HEK293 (cell line): ENCODE data around the gene PALM2AKAP2.

ENCODE experiments used
- CTCF ChIA-PET: fragments of 350-600 bp; formaldehyde crosslinking; extraction: SDS; loops from one replicate; lab custom pipeline; 2021; ENCODE audit warnings: antibody characterized with exemption; lab: Yijun Ruan, JAX
- POLR2A ChIA-PET: fragments of 300-600 bp; formaldehyde crosslinking; extraction: SDS; loops from one replicate; lab custom pipeline; 2020; ENCODE audit warnings: antibody characterized with exemption, inconsistent platforms; lab: Yijun Ruan, JAX
- H3K27ac ChIP-seq: fragments of 200-500 bp; sonication (Bioruptor generic); 2 replicates; pipeline ENCODE4 v1.5.1; 2014; ENCODE audit warnings: low read depth, low read length, control low read depth, inconsistent platforms; ENCODE audit errors: extremely low read depth
- H3K36me3 ChIP-seq, 2 experiments: fragments of 200-500 bp in 1 of 2; sonication (Bioruptor generic) in 1 of 2; 1 replicate in 1 of 2; 2 replicates in 1 of 2; pipeline ENCODE4 v1.5.1; 2014 to 2017; ENCODE audit warnings: inconsistent platforms in 2 of 2, low read length in 2 of 2; ENCODE audit not compliant: control insufficient read depth in 2 of 2, insufficient read depth in 1 of 2
- H3K4me1 ChIP-seq: fragments of 200-500 bp; sonication (Bioruptor generic); 2 replicates; pipeline ENCODE4 v1.5.1; 2014; ENCODE audit warnings: mild to moderate bottlenecking, low read length, inconsistent platforms; ENCODE audit not compliant: control insufficient read depth, insufficient read depth
- H3K4me3 ChIP-seq: 2 replicates; pipeline ENCODE4 v1.5.1; 2011; ENCODE audit warnings: low read depth, mild to moderate bottlenecking, control low read depth, low read length, moderate library complexity
- H3K9me3 ChIP-seq: fragments of 200-500 bp; sonication (Bioruptor generic); 2 replicates; pipeline ENCODE4 v1.5.1; 2014; ENCODE audit warnings: low read depth, low read length, inconsistent platforms; ENCODE audit not compliant: control insufficient read depth, insufficient read depth
- HOXC10 ChIP-seq: sonication (generic); formaldehyde crosslinking; IDR thresholded peaks from 2 replicates; pipeline ENCODE4 v1.8.1; 2023; ENCODE audit warnings: mild to moderate bottlenecking, missing genetic modification reagents
- KLF10 ChIP-seq: fragments of 450-650 bp; IDR thresholded peaks from 2 replicates; pipeline ENCODE4 v1.5.1; 2018; ENCODE audit warnings: missing biosample characterization, mild to moderate bottlenecking, missing genetic modification characterization
- KLF9 ChIP-seq: fragments of 450-650 bp; formaldehyde crosslinking; IDR thresholded peaks from 2 replicates; pipeline ENCODE4 v1.5.1; 2016; ENCODE audit warnings: missing biosample characterization, missing genetic modification characterization, low read depth
- MEIS1 ChIP-seq: sonication (generic); formaldehyde crosslinking; IDR thresholded peaks from 2 replicates; pipeline ENCODE4 v1.8.1; 2022; ENCODE audit warnings: missing genetic modification reagents, mild to moderate bottlenecking, borderline replicate concordance
- MZF1 ChIP-seq: fragments of 450-650 bp; formaldehyde crosslinking; IDR thresholded peaks from 2 replicates; pipeline ENCODE4 v1.5.1; 2017; ENCODE audit warnings: missing biosample characterization, missing genetic modification characterization, borderline replicate concordance
- PRDM1 ChIP-seq: fragments of 450-650 bp; formaldehyde crosslinking; IDR thresholded peaks from 2 replicates; pipeline ENCODE4; 2016; ENCODE audit warnings: missing biosample characterization, missing genetic modification characterization
- REPIN1 ChIP-seq: fragments of 450-650 bp; formaldehyde crosslinking; IDR thresholded peaks from 2 replicates; pipeline ENCODE4 v1.5.1; 2017; ENCODE audit warnings: missing biosample characterization, missing genetic modification characterization, low read depth
- SP3 ChIP-seq: fragments of 450-650 bp; formaldehyde crosslinking; IDR thresholded peaks from 2 replicates; pipeline ENCODE4 v1.5.1; 2016; ENCODE audit warnings: missing biosample characterization, missing genetic modification characterization
- ZBTB8A ChIP-seq: fragments of 450-650 bp; formaldehyde crosslinking; IDR thresholded peaks from 2 replicates; pipeline ENCODE4 v1.5.1; 2016; ENCODE audit warnings: missing biosample characterization, missing genetic modification characterization
- ZEB2 ChIP-seq: fragments of 450-650 bp; formaldehyde crosslinking; IDR thresholded peaks from 2 replicates; pipeline ENCODE4 v1.5.1; 2016; ENCODE audit warnings: missing biosample characterization, missing genetic modification characterization
- ZFP41 ChIP-seq: fragments of 450-650 bp; formaldehyde crosslinking; IDR thresholded peaks from 2 replicates; pipeline ENCODE4 v1.5.1; 2016; ENCODE audit warnings: missing biosample characterization, missing genetic modification characterization, borderline replicate concordance
- ZNF114 ChIP-seq: fragments of 450-650 bp; formaldehyde crosslinking; IDR thresholded peaks from 2 replicates; pipeline ENCODE4 v1.5.0; 2017; ENCODE audit warnings: missing biosample characterization, missing genetic modification characterization
- ZNF132 ChIP-seq: fragments of 450-650 bp; formaldehyde crosslinking; IDR thresholded peaks from 2 replicates; pipeline ENCODE4 v1.5.1; 2017; ENCODE audit warnings: missing biosample characterization, missing genetic modification characterization, borderline replicate concordance
- ZNF175 ChIP-seq: fragments of 450-650 bp; formaldehyde crosslinking; IDR thresholded peaks from 2 replicates; pipeline ENCODE4 v1.5.1; 2016; ENCODE audit warnings: missing biosample characterization, missing genetic modification characterization
- ZNF211 ChIP-seq: fragments of 450-650 bp; formaldehyde crosslinking; IDR thresholded peaks from 2 replicates; pipeline ENCODE4 v1.5.1; 2016; ENCODE audit warnings: low read depth, missing biosample characterization, missing genetic modification characterization
- ZNF24 ChIP-seq: fragments of 450-650 bp; formaldehyde crosslinking; IDR thresholded peaks from 2 replicates; pipeline ENCODE4 v1.5.1; 2016; ENCODE audit warnings: missing biosample characterization, missing genetic modification characterization
- ZNF274 ChIP-seq, 2 experiments: fragments of 200-500 bp in 1 of 2; fragments of 450-650 bp in 1 of 2; sonication (Bioruptor generic) in 1 of 2; formaldehyde crosslinking in 1 of 2; IDR thresholded peaks; 2 replicates each; pipeline versions ENCODE4 v1.5.1 to v1.6.1; 2014 to 2016; ENCODE audit warnings: borderline replicate concordance in 1 of 2, inconsistent platforms in 1 of 2, low read length in 1 of 2, missing biosample characterization in 1 of 2, missing genetic modification characterization in 1 of 2
- ZNF292 ChIP-seq: fragments of 450-650 bp; formaldehyde crosslinking; IDR thresholded peaks from 2 replicates; pipeline ENCODE4 v1.5.1; 2016; ENCODE audit warnings: low read depth, missing biosample characterization, missing genetic modification characterization, borderline replicate concordance
- ZNF311 ChIP-seq: fragments of 450-650 bp; formaldehyde crosslinking; IDR thresholded peaks from 2 replicates; pipeline ENCODE4 v1.5.1; 2017; ENCODE audit warnings: missing biosample characterization, missing genetic modification characterization, borderline replicate concordance
- ZNF354C ChIP-seq: fragments of 450-650 bp; formaldehyde crosslinking; IDR thresholded peaks from 2 replicates; pipeline ENCODE4 v1.5.1; 2016; ENCODE audit warnings: missing biosample characterization, missing genetic modification characterization, low read depth, borderline replicate concordance
- ZNF366 ChIP-seq: fragments of 450-650 bp; formaldehyde crosslinking; conservative IDR thresholded peaks from 2 replicates; pipeline ENCODE4 v1.5.1; 2016; ENCODE audit warnings: missing biosample characterization, missing genetic modification characterization
- ZNF561 ChIP-seq: fragments of 450-650 bp; IDR thresholded peaks from 2 replicates; pipeline ENCODE4 v1.5.1; 2018; ENCODE audit warnings: missing biosample characterization, missing genetic modification characterization, borderline replicate concordance
- ZNF621 ChIP-seq: fragments of 450-650 bp; formaldehyde crosslinking; IDR thresholded peaks from 2 replicates; pipeline ENCODE4 v1.5.1; 2017; ENCODE audit warnings: missing biosample characterization, missing genetic modification characterization
- ZNF664 ChIP-seq: fragments of 450-650 bp; formaldehyde crosslinking; IDR thresholded peaks from 2 replicates; pipeline ENCODE4 v1.5.1; 2016; ENCODE audit warnings: missing biosample characterization, missing genetic modification characterization
- ZNF670 ChIP-seq: fragments of 450-650 bp; formaldehyde crosslinking; IDR thresholded peaks from 2 replicates; pipeline ENCODE4 v1.5.1; 2016; ENCODE audit warnings: missing biosample characterization, missing genetic modification characterization, low read depth
- ZNF707 ChIP-seq: fragments of 450-650 bp; formaldehyde crosslinking; IDR thresholded peaks from 2 replicates; pipeline ENCODE4 v1.5.1; 2016; ENCODE audit warnings: missing biosample characterization, missing genetic modification characterization
- ZNF776 ChIP-seq: fragments of 450-650 bp; formaldehyde crosslinking; IDR thresholded peaks from 2 replicates; pipeline ENCODE4 v1.5.0; 2017; ENCODE audit warnings: missing biosample characterization, missing genetic modification characterization, borderline replicate concordance
- TF ChIP-seq, protein P1 (sequence below): fragments of 450-650 bp; formaldehyde crosslinking; IDR thresholded peaks from 2 replicates; pipeline ENCODE4 v1.5.1; 2016; ENCODE audit warnings: missing biosample characterization, missing genetic modification characterization, low read depth
- TF ChIP-seq, protein P2 (sequence below): fragments of 450-650 bp; formaldehyde crosslinking; IDR thresholded peaks from 2 replicates; pipeline ENCODE4 v1.5.1; 2016; ENCODE audit warnings: missing biosample characterization, missing genetic modification characterization, low read depth
- TF ChIP-seq, protein P3 (sequence below): fragments of 450-650 bp; IDR thresholded peaks from 2 replicates; pipeline ENCODE4 v1.5.1; 2018; ENCODE audit warnings: missing biosample characterization, missing genetic modification characterization
- TF ChIP-seq, protein P4 (sequence below): fragments of 450-650 bp; formaldehyde crosslinking; IDR thresholded peaks from 2 replicates; pipeline ENCODE4 v1.5.1; 2016; ENCODE audit warnings: missing biosample characterization, missing genetic modification characterization

Gene PALM2AKAP2

DNA sequence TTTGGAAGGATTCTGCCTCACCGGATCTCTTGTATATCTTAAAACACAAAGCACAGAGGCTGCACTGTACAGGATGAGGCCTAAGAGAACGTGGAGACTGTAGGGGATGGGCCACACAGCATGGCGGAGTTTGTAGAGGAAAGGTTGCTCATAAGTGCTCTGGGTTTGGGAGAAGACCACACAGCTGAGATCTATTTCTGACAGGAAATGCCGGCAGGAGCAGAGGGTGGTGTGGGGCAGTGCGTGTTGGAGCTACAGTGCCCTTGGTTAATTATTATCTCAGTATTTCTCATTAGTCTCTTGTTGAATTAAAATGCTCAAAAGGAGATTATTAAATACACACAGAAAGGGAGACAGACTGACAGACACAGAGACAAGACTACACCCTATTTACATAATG is 9.6 kb downstream of the PALM2AKAP2 start (continued):
- TF ChIP-seq, protein P1, sequence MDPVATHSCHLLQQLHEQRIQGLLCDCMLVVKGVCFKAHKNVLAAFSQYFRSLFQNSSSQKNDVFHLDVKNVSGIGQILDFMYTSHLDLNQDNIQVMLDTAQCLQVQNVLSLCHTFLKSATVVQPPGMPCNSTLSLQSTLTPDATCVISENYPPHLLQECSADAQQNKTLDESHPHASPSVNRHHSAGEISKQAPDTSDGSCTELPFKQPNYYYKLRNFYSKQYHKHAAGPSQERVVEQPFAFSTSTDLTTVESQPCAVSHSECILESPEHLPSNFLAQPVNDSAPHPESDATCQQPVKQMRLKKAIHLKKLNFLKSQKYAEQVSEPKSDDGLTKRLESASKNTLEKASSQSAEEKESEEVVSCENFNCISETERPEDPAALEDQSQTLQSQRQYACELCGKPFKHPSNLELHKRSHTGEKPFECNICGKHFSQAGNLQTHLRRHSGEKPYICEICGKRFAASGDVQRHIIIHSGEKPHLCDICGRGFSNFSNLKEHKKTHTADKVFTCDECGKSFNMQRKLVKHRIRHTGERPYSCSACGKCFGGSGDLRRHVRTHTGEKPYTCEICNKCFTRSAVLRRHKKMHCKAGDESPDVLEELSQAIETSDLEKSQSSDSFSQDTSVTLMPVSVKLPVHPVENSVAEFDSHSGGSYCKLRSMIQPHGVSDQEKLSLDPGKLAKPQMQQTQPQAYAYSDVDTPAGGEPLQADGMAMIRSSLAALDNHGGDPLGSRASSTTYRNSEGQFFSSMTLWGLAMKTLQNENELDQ (tag by site-specific recombination): no peak
- TF ChIP-seq, protein P2, sequence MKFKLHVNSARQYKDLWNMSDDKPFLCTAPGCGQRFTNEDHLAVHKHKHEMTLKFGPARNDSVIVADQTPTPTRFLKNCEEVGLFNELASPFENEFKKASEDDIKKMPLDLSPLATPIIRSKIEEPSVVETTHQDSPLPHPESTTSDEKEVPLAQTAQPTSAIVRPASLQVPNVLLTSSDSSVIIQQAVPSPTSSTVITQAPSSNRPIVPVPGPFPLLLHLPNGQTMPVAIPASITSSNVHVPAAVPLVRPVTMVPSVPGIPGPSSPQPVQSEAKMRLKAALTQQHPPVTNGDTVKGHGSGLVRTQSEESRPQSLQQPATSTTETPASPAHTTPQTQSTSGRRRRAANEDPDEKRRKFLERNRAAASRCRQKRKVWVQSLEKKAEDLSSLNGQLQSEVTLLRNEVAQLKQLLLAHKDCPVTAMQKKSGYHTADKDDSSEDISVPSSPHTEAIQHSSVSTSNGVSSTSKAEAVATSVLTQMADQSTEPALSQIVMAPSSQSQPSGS (tag by site-specific recombination): no peak
- TF ChIP-seq ZNF354C (tag by site-specific recombination) (no peak), ZNF670 (no peak), ZBTB8A (tag by site-specific recombination) (no peak), ZNF561 (tag by site-specific recombination) (no peak), ZNF621 (tag by site-specific recombination) (no peak), ZNF292 (tag by site-specific recombination) (no peak), ZNF707 (tag by site-specific recombination) (no peak), ZNF311 (tag by site-specific recombination) (no peak), ZNF175 (tag by site-specific recombination) (no peak), MEIS1 (CRISPR knock-in tag) (no peak), PRDM1 (no peak), ZEB2 (no peak), KLF9 (tag by site-specific recombination) (no peak)
- TF ChIP-seq, protein P3, sequence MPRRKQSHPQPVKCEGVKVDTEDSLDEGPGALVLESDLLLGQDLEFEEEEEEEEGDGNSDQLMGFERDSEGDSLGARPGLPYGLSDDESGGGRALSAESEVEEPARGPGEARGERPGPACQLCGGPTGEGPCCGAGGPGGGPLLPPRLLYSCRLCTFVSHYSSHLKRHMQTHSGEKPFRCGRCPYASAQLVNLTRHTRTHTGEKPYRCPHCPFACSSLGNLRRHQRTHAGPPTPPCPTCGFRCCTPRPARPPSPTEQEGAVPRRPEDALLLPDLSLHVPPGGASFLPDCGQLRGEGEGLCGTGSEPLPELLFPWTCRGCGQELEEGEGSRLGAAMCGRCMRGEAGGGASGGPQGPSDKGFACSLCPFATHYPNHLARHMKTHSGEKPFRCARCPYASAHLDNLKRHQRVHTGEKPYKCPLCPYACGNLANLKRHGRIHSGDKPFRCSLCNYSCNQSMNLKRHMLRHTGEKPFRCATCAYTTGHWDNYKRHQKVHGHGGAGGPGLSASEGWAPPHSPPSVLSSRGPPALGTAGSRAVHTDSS (tag by site-specific recombination): no peak

DNA sequence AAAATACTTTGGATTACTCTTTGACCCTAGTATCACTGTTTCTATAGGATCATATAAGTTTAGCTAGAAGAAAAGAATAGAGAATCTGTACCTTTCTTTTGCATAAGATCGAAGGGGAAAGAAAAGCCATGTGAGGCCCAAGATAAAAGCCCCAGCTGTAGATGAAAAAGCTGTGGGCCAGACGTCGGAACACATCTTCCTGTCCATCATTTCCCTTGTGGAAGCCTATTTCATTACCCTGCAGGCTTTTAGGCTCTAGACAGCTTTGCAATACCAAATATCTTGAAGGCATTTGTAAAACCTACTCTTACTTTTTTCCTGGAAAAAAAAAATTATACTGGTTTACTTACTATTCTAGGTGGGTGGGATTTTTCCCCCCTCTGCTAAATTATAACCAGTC is 10.0 kb downstream of the PALM2AKAP2 start:
- Histone ChIP-seq H3K27ac (no peak overlapping the region), H3K36me3 (no peaks in the 10 kb centered on the region), H3K4me1 (no peaks in the 10 kb centered on the region), H3K9me3 (no peaks in the 10 kb centered on the region), H3K4me3 (no peak overlapping the region)
- ChIA-PET POLR2A (no interaction called here), CTCF (interaction anchor here (0.8 kb wide), 1 partner anchor 121 kb away, joined by 3 read pairs; no protein-coding TSS in a partner anchor)
- no peak for TF ChIP-seq KLF10 (tag by site-specific recombination)
- TF ChIP-seq ZFP41: no peak
- TF ChIP-seq ZNF132 (tag by site-specific recombination): no peak
- no peak for TF ChIP-seq REPIN1
- no peak for TF ChIP-seq ZNF664
- no peak for TF ChIP-seq ZNF366 (tag by site-specific recombination)
- no peak for TF ChIP-seq ZBTB8A (tag by site-specific recombination)
- no peak for TF ChIP-seq ZNF776 (tag by site-specific recombination)
- TF ChIP-seq, protein P4, sequence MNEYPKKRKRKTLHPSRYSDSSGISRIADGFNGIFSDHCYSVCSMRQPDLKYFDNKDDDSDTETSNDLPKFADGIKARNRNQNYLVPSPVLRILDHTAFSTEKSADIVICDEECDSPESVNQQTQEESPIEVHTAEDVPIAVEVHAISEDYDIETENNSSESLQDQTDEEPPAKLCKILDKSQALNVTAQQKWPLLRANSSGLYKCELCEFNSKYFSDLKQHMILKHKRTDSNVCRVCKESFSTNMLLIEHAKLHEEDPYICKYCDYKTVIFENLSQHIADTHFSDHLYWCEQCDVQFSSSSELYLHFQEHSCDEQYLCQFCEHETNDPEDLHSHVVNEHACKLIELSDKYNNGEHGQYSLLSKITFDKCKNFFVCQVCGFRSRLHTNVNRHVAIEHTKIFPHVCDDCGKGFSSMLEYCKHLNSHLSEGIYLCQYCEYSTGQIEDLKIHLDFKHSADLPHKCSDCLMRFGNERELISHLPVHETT (tag by site-specific recombination): no peak
- no peak for TF ChIP-seq ZNF24 (tag by site-specific recombination)
- TF ChIP-seq, protein P2 (tag by site-specific recombination): no peak
- no peak for TF ChIP-seq ZNF114 (tag by site-specific recombination)
- TF ChIP-seq HOXC10 (CRISPR knock-in tag): no peak
- no peak for TF ChIP-seq ZNF211 (tag by site-specific recombination)
- TF ChIP-seq MZF1 (tag by site-specific recombination): no peak
- TF ChIP-seq ZNF274 (IDR thresholded peaks at IDR 0.05; ENCODE audit: low read length): no peak
- no peak for TF ChIP-seq ZNF274 (tag by site-specific recombination; IDR thresholded peaks at IDR 0.05; ENCODE audit: borderline replicate concordance)
- TF ChIP-seq SP3 (tag by site-specific recombination): no peak
